Measurements from ENCODE around the gene CEP250. TPM values are rescaled to one million over a fixed set of nuclear protein-coding genes. Genes with fewer than 3 reads are reported as not detected.
"Not testable (repeated sequence)": the region's sequence is repeated elsewhere in the genome, so short reads cannot be mapped to it uniquely, and the experiment has no call there.

Gene CEP250
- total RNA-seq, 1 donor from 2014 or later, result 54.6 TPM

- DNase-seq (ENCODE audit: low spot score), result no peak
- Mint-ChIP-seq H3K36me3 (ENCODE audit: low read depth) (no peaks in the 10 kb centered on the region), H3K4me3 (ENCODE audit: low read depth) (no peak overlapping the region), H3K9me3 (no peaks in the 10 kb centered on the region), H3K27ac (no peak overlapping the region), H3K4me1 (ENCODE audit: low read depth) (no peaks in the 10 kb centered on the region), H3K27me3 (ENCODE audit: low read depth) (peaks cover 11% of the 10 kb centered on the region)
- intact Hi-C loops (cut with micrococcal nuclease), result no loop called here
Observed at GRCh38 chr20:35437599-35437998, 17.8 kb upstream of the CEP250 start.

- Mint-ChIP-seq H3K4me3 (ENCODE audit: low read depth) (no peak overlapping the region), H3K27me3 (ENCODE audit: low read depth) (peaks cover 11% of the 10 kb centered on the region), H3K9me3 (no peaks in the 10 kb centered on the region), H3K36me3 (ENCODE audit: low read depth) (no peaks in the 10 kb centered on the region), H3K4me1 (ENCODE audit: low read depth) (peaks cover 6% of the 10 kb centered on the region), H3K27ac (no peak overlapping the region)
- DNase-seq (ENCODE audit: low spot score), result no peak
- intact Hi-C loops (cut with micrococcal nuclease), result no loop called here
Observed at GRCh38 chr20:35443003-35443402, 12.4 kb upstream of the CEP250 start.

DNA sequence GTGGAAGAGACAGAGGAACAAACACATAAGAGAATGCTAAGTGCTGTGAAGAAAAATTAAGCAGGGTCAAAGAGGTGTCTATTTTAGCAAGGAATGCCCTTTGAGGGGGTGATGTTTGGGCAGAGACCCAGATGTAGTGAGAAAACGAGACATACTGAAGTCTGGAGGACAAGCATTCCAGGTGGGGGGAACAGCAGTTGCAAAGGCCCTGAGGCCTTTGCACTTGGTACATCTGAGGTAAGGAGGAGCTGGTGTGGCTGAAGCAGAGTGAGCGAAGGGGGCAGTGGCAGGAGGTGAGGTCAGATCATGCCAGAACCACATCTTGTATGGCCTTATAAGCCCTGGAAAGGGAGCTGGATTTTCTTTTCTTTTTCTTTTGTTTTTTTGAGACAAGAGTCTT, 11.2 kb upstream of the CEP250 start:
- Mint-ChIP-seq H3K9me3 (no peaks in the 10 kb centered on the region), H3K36me3 (ENCODE audit: low read depth) (no peaks in the 10 kb centered on the region), H3K27me3 (ENCODE audit: low read depth) (peaks cover 11% of the 10 kb centered on the region), H3K4me1 (ENCODE audit: low read depth) (peaks cover 6% of the 10 kb centered on the region), H3K4me3 (ENCODE audit: low read depth) (no peak overlapping the region), H3K27ac (no peak overlapping the region)
- no peak for DNase-seq (ENCODE audit: low spot score)
- intact Hi-C loops (cut with micrococcal nuclease), result no loop called here

GRCh38 chr20:35446356-35447078, 8.9 kb upstream of the CEP250 start:
- Mint-ChIP-seq H3K9me3 (no peaks in the 10 kb centered on the region), H3K27ac (peak overlapping the region; percentile 42)

GRCh38 chr20:35447082-35447789, 8.2 kb upstream of the CEP250 start:
- Mint-ChIP-seq H3K4me3 (ENCODE audit: low read depth) (peak overlapping the region; percentile 82), H3K36me3 (ENCODE audit: low read depth) (no peaks in the 10 kb centered on the region), H3K27me3 (ENCODE audit: low read depth) (no peaks in the 10 kb centered on the region), H3K27ac (no peak overlapping the region), H3K4me1 (ENCODE audit: low read depth) (peaks cover 6% of the 10 kb centered on the region), H3K9me3 (no peaks in the 10 kb centered on the region)
- intact Hi-C loops (cut with micrococcal nuclease), result no loop called here
- DNase-seq (ENCODE audit: low spot score), result peak; percentile 85

More at GRCh38 chr20:35446356-35447078, 8.9 kb upstream of the CEP250 start:
- Mint-ChIP-seq H3K4me1 (ENCODE audit: low read depth) (peaks cover 6% of the 10 kb centered on the region), H3K4me3 (ENCODE audit: low read depth) (peak overlapping the region; percentile 76), H3K36me3 (ENCODE audit: low read depth) (no peaks in the 10 kb centered on the region), H3K27me3 (ENCODE audit: low read depth) (no peaks in the 10 kb centered on the region)
- no peak for DNase-seq (ENCODE audit: low spot score)
- intact Hi-C loops (cut with micrococcal nuclease), result no loop called here

GRCh38 chr20:35448788-35449373, 6.5 kb upstream of the CEP250 start:
- Mint-ChIP-seq H3K27me3 (ENCODE audit: low read depth) (no peaks in the 10 kb centered on the region), H3K4me1 (ENCODE audit: low read depth) (peaks cover 10% of the 10 kb centered on the region), H3K27ac (no peak overlapping the region), H3K9me3 (no peaks in the 10 kb centered on the region), H3K36me3 (ENCODE audit: low read depth) (no peaks in the 10 kb centered on the region), H3K4me3 (ENCODE audit: low read depth) (no peak overlapping the region)
- intact Hi-C loops (cut with micrococcal nuclease), result no loop called here
- DNase-seq (ENCODE audit: low spot score), result no peak

DNA sequence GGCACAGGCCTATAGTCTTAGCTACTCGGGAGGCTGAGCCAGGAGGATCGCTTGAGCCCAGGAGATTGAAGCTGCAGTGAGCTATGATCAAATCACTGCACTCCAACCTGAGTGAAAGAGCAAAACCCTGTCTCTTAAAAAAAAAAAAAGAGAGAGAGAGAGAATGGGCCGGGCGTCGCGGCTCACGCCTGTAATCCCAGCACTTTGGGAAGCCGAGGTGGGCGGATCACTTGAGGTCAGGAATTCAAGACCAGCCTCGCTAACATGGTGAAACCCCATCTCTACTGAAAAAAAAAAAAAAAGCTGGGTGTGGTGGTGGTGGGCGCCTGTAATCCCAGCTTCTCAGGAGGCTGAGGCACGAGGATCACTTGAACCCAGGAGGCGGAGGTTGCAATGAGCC, 5.5 kb upstream of the CEP250 start:
- H3K27ac Mint-ChIP-seq; intact Hi-C loops (cut with micrococcal nuclease); H3K4me3 Mint-ChIP-seq (ENCODE audit: low read depth); H3K36me3 Mint-ChIP-seq (ENCODE audit: low read depth); H3K27me3 Mint-ChIP-seq (ENCODE audit: low read depth); H3K9me3 Mint-ChIP-seq; DNase-seq (ENCODE audit: low spot score): not testable (repeated sequence)
- H3K4me1 Mint-ChIP-seq (ENCODE audit: low read depth), result peaks cover 10% of the 10 kb centered on the region

DNA sequence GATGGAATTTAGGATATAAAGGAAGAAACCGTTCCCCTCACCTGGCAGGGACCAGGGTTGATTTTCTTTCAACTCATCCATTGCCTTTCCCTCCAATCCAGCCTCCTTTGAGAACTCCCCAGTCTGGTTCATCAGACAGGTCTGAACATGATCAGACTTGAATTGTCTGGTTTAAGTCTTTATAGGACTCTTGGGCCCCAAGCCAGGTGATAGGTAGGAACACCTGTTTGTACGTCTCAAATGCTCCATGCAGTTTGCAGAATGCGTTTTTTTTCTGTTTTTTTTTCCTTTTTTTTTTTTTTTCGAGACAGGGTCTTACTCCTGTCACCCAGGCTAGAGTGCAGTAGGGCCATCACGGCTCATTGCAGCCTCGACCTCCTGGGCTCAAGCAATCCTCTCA, 4.1 kb upstream of the CEP250 start:
- H3K27ac Mint-ChIP-seq, result no peak overlapping the region
- H3K4me3 Mint-ChIP-seq (ENCODE audit: low read depth), result no peak overlapping the region
- intact Hi-C loops (cut with micrococcal nuclease), result no loop called here
- H3K36me3 Mint-ChIP-seq (ENCODE audit: low read depth), result no peaks in the 10 kb centered on the region
- H3K9me3 Mint-ChIP-seq, result no peaks in the 10 kb centered on the region
- peaks cover 14% of the 10 kb centered on the region for H3K4me1 Mint-ChIP-seq (ENCODE audit: low read depth)
- H3K27me3 Mint-ChIP-seq (ENCODE audit: low read depth), result no peaks in the 10 kb centered on the region
- no peak for DNase-seq (ENCODE audit: low spot score)

- Mint-ChIP-seq H3K9me3 (no peaks in the 10 kb centered on the region), H3K4me1 (ENCODE audit: low read depth) (peaks cover 18% of the 10 kb centered on the region)
- intact Hi-C loops (cut with micrococcal nuclease), result loop anchor here (2.0 kb wide), 1 partner anchor 289 kb away; the partner anchor contains the start of gene RBM39
Observed at GRCh38 chr20:35453647-35454046, 1.8 kb upstream of the CEP250 start.

DNA sequence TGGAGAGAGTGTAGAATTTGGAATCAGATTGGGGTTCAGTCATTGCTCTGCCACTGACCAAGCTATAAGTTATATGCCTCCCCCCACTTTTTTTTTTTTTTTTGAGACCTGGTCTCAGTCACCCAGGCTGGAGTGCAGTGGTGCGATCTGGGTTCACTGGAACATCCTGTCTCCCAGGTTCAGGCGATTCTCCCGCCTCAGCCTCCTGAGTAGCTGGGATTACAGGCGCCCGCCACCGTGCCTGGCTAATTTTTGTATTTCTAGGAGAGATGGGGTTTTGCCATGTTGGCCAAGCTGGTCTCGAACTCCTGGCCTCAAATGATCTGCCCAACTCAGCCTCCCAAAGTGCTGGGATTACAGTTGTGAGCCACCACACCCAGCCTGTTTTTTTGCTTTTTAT, 1.3 kb downstream of the CEP250 start:
- Mint-ChIP-seq H3K4me1 (ENCODE audit: low read depth) (peaks cover 18% of the 10 kb centered on the region), H3K4me3 (ENCODE audit: low read depth) (peak overlapping the region; percentile 26)
- not testable (repeated sequence) for H3K27me3 Mint-ChIP-seq (ENCODE audit: low read depth); H3K36me3 Mint-ChIP-seq (ENCODE audit: low read depth); DNase-seq (ENCODE audit: low spot score); H3K9me3 Mint-ChIP-seq; H3K27ac Mint-ChIP-seq
- intact Hi-C loops (cut with micrococcal nuclease), result loop anchor here (5.0 kb wide), 1 partner anchor 44 kb away; the partner anchor contains the start of gene UQCC1

More at GRCh38 chr20:35453647-35454046, 1.8 kb upstream of the CEP250 start:
- Mint-ChIP-seq H3K27me3 (ENCODE audit: low read depth) (no peaks in the 10 kb centered on the region), H3K36me3 (ENCODE audit: low read depth) (no peaks in the 10 kb centered on the region), H3K27ac (peak overlapping the region; percentile 22), H3K4me3 (ENCODE audit: low read depth) (peak overlapping the region; percentile 88)
- DNase-seq (ENCODE audit: low spot score), result no peak

GRCh38 chr20:35457539-35457938, 2.1 kb downstream of the CEP250 start:
- intact Hi-C loops (cut with micrococcal nuclease), result loop anchor here (5.0 kb wide), 1 partner anchor 45 kb away; the partner anchor contains the start of gene UQCC1
- not testable (repeated sequence) for H3K9me3 Mint-ChIP-seq; H3K36me3 Mint-ChIP-seq (ENCODE audit: low read depth); DNase-seq (ENCODE audit: low spot score); H3K27ac Mint-ChIP-seq; H3K4me3 Mint-ChIP-seq (ENCODE audit: low read depth); H3K27me3 Mint-ChIP-seq (ENCODE audit: low read depth)
- H3K4me1 Mint-ChIP-seq (ENCODE audit: low read depth), result peaks cover 18% of the 10 kb centered on the region

DNA sequence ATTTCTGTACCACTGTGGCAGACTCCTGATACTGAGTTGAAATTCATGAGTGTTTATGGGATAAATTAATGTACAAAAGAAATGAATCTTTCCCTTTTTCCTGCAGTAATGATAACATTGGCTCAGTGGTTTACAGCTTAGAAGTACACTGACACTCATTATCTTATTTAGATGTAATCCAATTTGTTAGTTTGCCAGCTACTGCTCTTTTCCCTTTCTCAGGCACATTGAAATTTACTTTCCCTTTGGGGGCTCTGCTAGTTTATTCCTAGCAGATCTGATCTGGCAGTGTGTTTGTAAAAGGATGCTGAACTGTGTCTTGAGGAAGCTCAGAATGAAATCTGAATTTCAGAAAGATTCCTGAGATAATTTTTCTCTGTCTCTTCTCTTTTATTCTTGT, 3.0 kb downstream of the CEP250 start:
- H3K27me3 Mint-ChIP-seq (ENCODE audit: low read depth), result no peaks in the 10 kb centered on the region
- no peak for DNase-seq (ENCODE audit: low spot score)
- H3K9me3 Mint-ChIP-seq, result no peaks in the 10 kb centered on the region
- H3K27ac Mint-ChIP-seq, result no peak overlapping the region
- H3K4me3 Mint-ChIP-seq (ENCODE audit: low read depth), result no peak overlapping the region
- H3K36me3 Mint-ChIP-seq (ENCODE audit: low read depth), result peaks cover 10% of the 10 kb centered on the region
- H3K4me1 Mint-ChIP-seq (ENCODE audit: low read depth), result peaks cover 19% of the 10 kb centered on the region
- intact Hi-C loops (cut with micrococcal nuclease), result loop anchor here (5.0 kb wide), 1 partner anchor 46 kb away; the partner anchor contains the start of gene UQCC1

DNA sequence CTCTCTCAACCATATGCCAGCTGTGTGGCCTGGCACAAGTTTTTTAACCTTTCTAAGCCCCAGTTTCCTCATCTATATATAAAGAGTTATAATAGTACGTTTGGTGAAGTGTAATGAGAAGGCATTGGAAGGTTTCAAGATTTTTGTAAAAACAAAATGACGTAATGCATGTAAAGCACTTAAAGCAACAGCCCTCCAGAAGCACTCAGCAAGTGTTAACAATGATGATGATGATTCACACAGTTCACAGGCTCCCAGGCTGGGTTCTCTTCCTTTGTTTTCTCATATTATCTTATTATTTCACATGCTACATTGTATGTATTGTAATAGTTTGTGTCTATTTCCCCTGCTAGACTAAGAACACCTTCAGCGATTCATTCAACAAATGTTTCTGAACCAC, 6.2 kb downstream of the CEP250 start:
- intact Hi-C loops (cut with micrococcal nuclease), result no loop called here
- peaks cover 13% of the 10 kb centered on the region for H3K4me1 Mint-ChIP-seq (ENCODE audit: low read depth)
- H3K27me3 Mint-ChIP-seq (ENCODE audit: low read depth), result no peaks in the 10 kb centered on the region
- no peak overlapping the region for H3K4me3 Mint-ChIP-seq (ENCODE audit: low read depth)
- H3K27ac Mint-ChIP-seq, result no peak overlapping the region
- H3K9me3 Mint-ChIP-seq, result no peaks in the 10 kb centered on the region
- H3K36me3 Mint-ChIP-seq (ENCODE audit: low read depth), result peaks cover 17% of the 10 kb centered on the region
- DNase-seq (ENCODE audit: low spot score), result no peak

All from activated T-helper 2 cell treated with anti-CD3 and anti-CD28 coated beads, Interferon-gamma antibody, Interleukin-2, Interleukin-4, amounts not matched to agents 10 μg/mL and 5 μg/mL and 100 μg/mL, durations not matched to agents 14 hours and 24 hours and 36 hours (primary cell).